ENCODE data around the gene SH2D4B.

The SH2D4B gene

DNA sequence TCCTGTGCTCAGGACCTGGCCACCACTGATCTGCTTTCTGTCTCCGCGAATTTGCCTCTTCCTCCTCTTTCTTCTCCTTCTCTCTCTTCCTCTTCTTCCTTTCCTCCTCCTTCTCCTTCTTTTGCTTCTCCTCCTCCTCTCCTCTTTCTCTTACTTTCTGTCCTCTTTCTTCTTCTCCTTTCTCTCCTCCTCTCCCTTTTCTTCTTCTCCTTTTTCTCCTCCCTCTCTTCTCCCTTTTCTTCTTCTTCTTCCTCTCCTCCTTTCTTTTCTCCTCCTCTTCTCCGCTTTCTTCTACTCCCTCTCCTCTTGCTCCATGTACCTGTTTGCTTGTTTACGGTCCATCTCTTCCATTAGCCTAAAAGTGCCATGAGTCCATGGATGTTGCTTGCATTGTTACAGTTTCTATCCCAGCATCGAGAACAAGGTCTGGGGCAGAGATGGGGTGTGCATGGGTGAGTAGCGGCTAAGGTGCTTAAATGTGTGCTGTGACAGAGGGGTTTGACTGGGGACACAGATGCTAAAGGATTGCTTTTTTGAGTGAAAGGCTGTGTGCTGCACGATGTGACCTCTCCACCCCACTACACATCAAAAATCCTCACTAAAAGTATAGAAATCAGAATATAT, 7.7 kb downstream of the SH2D4B start:
- no peak for DNase-seq

DNA sequence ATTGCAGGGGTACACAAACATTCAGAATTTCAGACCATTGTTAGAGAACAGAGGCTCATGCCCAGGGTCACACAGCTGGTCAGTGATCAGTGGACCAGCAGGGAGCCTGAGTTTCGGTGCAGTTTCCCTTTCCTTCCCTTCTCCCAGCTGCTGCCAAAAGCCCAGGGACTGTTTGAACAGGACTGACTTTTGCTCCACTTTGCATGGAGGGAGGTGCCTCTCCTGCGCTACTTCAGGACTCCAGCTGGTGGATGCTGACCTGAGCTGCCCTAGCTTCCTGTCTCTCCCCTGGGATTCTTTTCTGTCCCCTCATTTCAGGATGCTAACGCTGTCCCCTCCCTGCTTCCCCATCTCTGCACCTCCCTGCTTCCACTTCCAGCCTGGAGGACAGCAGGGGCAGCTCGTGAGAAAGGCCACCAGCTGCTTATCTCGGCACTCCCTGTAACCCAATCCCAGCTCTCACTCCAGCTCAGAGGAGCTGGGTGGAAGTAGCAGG, 14.5 kb downstream of the SH2D4B start:
- DNase-seq: no peak

DNA sequence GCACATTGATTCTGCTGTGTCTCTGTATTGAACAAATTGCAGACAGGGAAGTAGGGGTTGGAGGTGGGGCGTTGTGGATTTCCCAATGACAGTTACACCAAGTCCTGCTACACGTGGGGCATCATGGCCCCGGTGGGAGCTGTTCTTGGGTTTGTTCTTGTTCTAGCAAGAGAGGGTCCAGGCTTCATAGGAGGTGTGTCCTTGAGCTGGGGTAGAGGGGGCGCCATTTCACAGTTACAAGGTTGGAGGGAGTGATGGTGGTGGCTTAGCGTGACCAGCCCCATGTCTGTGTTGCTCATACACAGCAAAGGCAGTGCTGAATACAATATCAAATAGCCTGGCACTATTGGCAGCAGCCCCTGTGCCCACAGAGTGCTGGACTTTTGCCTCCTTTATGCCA, 15.7 kb downstream of the SH2D4B start:
- DNase-seq: no peak

DNA sequence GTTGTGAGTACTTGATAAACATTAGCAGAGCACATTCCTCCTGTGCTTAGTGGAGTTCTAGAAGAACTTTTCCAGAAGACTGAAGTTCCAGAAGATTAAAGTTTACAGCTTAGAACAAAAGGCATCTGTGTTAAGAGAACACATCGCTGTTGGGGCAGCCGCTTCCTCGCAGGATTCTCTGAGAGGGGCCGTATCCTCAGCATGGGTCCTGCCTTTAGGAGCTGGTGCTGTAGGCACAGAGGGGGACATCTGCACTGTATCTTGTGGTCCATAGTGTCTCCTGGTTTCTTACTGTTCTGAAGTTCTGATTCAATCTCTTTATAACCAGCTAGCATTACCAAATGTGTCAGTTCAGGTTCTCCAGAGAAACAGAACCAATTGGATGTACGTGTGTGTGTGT, 16.3 kb downstream of the SH2D4B start:
- DNase-seq: no peak

DNA sequence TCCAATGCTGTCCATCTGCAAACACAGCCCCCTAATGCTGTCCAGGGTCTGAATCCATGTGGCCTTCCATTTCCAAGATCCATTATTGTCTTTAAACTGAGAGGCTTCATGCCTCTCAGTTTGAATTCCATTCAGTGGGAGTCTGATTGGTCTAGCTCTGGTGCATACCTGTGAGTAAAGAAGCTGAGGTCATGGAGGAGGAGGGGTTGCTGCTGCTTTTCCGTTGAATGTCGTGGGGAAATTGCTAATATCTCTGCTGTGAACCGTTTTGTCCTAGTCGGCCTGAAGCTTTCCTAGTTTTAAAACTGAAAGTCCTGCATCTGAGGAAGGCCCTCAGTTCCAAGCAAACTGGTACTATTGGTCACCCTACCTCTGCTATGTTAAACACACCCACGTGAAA, 17.7 kb downstream of the SH2D4B start:
- DNase-seq: no peak

DNA sequence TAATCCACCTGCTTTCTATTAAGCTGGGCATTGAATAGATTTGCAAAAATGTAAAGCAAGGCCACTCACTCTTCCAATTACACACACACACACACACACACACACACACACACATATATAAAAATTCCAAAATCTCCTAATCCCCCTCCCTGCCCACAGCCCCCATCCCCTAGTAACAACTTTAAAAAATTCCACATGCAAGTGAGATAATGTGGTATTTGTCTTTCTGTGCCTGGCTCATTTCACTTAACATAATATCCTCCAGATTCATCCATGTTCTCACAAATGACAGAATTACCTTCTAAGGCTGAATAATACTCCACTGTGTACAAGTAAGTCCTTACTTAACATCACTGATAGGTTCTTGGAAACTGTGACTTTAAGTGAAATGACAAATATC, 24.2 kb downstream of the SH2D4B start:
- DNase-seq: no peak

DNA sequence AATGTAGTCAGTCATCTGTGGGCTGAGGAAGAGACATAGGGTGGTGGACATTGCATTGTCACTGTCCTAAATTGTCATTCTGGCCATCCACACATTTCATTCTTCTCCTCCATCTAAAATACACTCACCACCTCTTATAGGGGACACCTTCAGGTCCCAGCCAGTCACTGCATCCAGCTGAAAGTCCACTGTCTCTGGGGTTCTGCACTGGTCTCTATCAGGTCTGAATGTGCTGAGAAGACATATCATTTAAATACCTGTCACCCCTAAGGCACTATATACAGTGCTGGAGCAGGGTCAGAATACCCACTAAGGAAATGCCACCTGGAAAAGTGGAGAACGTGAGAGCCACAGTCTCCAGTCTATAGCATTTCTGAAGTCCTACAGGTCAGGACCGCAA, 29.6 kb downstream of the SH2D4B start:
- no peak for DNase-seq

DNA sequence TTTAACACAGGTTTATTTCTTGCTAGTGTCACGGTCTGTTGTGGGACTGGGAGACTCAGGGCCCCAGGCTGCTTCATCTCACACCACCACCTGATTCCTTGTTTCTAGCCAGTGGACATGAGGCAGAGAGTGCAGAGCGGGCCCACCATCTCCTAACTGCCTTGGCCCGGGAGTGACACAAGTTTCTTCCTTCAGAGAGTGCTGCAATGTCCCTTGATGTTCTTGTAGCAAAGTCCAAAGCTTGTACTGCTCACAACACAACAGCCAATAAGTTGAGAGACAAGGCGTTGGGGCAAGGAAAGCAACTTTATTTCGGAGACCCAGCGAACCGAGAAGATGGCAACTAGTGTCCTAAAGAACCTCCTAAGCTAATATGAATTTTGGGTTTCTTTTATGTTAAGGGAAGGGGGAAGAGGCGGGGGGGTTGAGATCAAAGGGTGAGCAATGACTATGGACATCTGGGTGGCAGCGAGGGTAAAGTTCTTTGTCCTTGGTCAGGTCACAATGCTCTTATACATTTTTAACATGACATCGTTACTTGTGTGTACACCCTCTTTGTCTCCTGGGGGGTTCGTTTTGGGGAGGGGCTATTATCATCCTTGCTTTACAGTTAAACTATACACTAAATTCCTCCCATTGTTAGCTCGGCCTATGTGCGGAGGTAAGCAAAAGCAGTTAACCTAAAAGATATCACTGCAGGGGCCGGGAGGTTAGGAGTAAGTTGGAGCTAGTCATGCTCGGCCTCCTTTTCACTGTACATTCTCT, 31.6 kb downstream of the SH2D4B start:
- no peak for DNase-seq

DNA sequence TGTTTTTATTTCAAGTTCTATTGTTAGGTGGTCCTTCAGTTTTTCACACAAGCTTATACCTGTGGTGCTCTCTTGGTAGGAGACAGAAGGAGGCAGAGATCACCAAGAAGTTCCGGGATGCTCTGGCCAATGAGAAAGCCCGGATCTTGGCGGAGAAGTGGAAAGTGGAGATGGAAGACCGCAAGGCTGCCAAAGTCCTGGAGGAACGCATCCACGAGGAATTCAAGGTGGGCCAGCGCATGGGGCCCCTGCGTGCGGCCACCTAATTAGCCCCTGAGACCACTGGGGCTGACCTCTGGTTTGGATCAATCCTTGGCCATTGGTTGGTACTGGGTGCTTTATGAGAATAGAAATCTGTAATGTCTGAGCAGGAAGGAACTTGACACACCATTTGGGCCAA, 33.6 kb downstream of the SH2D4B start:
- DNase-seq: no peak

DNA sequence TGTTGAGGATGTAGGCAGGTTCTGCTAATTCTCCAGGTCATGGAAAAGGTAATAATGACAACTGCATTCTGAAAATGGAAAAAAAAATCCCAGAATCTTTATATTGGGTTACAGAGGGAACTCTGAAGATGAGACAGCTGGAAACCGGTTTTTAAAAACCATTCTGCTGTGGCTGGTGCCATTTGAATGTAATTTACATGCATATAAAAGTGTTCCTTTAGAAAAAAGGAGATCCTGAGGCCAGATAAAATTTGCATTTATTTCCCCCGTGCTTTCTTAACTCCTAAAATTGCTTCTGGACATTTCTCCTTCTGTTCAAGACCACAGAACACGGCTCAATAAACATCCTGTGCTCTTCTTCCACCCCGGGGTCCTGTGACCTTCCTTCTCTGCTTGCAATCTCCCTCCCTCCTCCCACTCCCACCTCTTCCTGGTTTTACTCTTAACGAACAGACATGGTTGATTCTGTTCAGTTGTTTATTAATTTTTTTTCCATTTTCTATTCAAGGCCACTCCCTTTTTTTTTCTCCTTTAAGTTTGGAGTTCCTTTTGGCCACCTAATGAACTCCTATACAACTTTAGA, 41.6 kb downstream of the SH2D4B start:
- DNase-seq: no peak

DNA sequence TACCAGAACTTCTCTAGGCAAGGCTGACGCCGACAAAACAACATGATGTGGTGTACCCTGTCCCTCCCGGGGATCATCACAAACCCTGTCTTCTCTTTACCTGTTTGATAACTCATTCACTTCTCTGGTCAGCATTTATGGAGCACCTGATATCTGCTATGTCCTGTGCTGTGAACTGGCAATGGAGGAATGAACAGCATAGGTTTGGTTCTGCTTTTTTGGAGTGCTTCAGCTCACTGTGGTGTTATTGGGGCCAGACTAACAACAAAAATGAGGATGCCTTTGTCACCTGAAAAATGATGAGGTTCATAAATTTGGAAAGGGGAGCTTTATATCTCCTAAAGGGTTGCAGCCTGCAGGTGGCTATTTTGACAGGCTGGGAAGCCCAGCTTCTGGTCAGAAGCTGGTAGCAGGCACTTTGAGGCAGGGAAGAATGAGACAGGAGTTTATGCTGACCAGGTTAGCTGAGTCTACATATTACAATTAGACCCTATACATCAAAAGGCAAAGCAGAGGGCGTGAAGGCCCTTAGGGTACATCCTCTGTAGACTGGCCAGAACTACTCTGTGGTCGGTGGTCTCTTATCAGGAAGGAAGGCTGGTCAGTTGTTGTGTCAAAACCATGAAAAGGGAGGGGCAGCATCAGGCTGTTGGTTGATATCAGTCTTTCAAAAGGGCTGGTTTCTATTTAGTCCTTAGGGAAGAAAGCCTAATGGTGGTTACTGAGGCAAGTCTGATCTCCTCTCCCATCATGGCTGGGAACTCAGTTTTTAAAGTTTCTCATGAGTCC, 42.3 kb downstream of the SH2D4B start:
- DNase-seq: no peak

DNA sequence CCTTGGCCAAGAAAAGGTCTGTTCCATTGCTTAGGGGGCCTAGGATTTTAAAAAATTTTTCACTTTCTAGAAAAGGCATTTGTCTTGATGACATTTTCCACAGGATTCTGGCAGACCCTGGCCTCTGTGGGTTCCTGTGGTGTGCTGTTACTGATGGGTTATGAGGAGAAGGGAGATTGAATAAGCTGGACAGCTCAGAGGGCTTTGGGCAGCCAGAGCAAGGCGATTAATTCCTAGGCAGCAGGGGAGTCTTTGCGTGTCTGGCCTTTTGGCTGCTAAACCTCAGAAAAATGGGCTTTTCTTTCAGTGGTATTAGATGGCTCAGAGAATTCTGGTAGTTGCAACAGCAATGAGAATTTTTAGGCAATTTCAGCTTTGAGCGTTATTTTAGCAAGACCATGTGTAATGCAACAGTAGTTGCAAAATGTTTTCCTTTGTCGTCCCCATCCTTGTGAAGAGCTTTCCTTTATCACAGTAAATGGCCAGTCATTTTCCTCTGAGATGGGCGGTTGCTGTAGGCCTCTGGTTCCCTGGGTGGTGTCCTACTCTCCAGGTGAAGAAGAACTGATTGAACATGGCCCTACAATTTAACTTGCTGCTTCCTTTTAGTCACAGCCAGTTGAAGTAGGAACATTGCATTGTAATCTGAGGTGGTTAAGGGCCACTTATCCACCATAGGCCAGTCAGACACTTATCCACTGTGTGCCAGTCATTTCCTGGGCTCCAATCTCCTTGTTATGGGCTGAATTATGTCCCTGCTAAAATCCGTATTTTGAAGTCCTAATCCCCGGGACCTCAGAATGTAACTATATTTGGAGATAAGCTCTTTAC, 43.2 kb downstream of the SH2D4B start:
- DNase-seq: no peak

DNA sequence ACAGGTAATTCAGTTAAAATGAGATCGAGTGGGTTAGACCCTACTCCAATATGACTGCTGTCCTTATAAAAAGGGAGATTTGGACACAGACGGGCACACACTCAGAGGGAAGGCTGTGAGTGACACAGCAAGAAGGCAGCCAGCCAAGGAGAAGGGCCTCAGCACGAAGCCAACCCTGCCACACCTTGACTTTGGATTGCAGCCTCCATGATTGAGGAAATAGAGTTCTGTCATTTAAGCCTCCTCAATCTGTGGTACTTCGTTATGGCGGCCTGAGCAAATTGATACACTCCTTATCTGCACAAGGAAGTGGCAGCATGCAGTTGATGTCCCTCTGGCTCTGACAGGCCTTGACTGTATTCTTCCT, 43.8 kb downstream of the SH2D4B start:
- DNase-seq: no peak

DNA sequence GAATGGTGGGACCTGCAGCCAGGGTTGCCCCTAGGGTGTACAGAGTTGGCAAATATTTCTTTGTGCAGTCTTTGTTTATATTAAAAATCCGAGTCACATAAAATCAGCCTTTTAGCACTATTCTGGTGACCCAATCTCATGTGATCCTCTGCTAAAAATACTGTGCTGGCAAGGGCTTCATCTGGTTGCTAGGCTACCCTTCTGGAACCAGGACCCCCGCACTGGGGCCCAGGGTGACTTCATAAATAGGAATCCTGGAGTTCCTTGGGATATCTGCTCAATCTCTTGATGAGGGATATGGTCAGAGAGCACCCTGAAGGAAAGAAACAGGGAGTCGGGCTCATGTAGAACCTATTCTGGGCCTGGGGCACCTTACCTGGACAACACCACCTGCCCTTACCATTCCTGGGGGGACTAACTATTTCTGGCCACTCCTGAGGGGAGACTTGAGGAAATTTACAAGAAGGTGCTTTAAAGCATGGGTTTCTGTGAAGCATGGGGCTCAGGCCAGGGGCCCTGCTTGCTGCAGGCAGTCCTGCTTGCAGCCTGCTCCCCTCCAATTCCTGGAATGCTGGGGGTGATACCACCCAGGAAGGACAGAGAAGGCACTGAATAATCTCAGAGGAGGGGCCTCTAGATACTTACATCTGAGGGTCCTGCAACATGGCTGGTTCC, 44.7 kb downstream of the SH2D4B start:
- DNase-seq: no peak

DNA sequence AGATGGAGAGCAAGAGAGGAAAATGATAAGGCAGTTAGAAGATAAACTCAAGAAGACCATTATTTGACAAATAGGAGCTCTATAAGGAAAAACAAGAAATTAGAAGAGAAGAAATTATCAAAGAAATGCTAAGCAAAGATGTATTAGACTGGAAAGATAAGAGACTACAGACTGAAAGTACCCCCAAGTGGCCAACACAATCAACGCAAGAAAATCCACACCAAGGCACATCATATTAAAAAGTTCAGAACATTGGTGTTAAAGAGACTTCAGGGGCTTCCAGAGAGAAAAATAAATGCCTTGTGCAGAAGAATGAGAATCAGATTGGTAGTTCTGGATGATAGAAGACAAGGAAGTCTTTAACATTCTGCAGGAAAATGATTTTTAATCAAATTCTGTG, 46.0 kb downstream of the SH2D4B start:
- no peak for DNase-seq

DNA sequence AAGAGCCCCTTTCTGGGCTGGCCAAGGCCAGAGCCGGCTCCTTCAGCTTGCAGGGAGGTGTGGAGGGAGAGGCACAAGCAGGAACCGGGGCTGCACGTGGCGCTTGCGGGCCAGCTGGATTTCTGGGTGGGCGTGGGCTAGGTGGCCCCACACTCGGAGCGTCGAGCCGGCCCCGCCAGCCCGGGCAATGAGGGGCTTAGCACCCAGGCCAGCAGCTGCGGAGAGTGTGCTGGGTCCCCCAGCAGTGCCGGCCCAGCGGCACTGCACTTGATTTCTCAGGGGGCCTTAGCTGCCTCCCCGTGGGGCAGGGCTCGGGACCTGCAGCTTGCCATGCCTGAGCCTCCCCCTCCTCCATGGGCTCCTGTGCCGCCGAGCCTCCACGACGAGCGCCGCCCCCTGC, 48.1 kb downstream of the SH2D4B start:
- no peak for DNase-seq

DNA sequence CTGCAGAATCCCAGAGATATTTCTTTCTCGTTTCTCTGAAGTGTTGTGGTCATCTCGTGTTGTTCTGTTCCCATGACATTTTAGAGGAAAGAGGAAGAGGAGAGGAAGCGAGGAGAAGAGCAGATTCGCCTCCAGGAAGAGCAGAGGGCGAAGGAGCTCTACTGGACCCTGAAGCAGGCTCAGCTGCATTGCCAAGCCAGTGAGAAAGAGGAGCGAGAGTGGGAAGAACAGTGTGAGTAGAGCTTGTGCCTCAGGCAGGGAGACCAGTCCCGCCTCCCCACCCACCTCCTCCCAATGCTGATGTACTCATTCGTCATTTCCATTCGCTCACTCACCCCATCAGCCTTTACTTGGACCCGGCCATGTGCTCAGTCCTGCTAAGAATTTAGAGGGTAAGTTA, 50.8 kb downstream of the SH2D4B start:
- no peak for DNase-seq

DNA sequence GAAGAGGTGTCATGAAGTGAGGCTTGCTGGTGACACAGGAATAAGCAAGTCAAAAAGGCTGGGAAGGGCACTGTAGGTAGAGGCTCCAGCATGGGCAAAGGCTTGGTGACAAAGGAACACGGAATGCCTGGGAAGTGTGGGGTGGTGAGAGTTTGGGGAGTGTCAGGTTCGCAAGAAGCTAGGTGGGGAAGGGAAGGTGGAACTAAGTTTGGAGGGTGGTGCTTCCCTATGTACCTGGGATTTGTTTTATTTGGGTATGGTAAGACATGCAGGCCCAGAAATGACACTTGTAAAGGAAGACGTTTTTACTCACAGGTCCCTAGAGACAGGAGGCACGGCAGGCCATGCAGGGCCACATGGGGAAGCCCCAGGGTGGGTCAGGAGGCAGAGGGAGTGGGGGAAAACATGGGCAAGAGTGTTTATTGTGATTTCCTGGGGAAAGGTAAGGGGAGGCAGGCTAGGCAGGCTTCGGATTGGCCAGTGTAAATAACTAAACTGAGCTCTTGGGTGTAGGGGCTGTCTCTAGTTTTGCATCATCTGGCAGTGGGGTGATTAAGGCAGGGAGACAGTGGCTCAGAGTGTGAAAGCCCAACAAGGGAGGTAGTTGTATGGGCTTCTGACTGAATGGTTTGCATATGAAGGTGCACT, 52.1 kb downstream of the SH2D4B start:
- no peak for DNase-seq

DNA sequence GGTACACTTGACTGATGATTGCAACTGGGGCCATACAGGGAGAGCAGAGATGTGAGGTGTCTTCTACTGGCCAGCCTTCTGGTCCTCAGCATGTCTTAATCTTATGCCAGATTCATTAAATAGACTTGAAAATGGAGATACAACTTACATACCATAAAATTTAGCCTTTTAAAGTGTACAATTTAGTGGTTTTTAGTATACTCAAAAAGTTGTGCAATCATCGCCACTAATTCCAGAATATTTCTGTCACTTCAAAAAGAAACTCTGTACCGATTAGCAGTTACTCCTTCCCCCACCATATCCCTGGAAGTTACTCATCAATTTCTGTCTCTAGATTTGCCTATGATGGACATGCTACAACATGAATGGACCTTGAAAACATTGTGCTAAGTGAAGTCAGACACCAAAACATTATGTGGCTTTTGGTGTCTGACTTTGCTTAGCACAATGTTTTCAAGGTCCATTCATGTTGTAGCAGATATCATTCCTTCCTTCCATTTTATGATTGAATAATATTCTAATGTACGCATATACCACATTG, 53.0 kb downstream of the SH2D4B start:
- DNase-seq: no peak

DNA sequence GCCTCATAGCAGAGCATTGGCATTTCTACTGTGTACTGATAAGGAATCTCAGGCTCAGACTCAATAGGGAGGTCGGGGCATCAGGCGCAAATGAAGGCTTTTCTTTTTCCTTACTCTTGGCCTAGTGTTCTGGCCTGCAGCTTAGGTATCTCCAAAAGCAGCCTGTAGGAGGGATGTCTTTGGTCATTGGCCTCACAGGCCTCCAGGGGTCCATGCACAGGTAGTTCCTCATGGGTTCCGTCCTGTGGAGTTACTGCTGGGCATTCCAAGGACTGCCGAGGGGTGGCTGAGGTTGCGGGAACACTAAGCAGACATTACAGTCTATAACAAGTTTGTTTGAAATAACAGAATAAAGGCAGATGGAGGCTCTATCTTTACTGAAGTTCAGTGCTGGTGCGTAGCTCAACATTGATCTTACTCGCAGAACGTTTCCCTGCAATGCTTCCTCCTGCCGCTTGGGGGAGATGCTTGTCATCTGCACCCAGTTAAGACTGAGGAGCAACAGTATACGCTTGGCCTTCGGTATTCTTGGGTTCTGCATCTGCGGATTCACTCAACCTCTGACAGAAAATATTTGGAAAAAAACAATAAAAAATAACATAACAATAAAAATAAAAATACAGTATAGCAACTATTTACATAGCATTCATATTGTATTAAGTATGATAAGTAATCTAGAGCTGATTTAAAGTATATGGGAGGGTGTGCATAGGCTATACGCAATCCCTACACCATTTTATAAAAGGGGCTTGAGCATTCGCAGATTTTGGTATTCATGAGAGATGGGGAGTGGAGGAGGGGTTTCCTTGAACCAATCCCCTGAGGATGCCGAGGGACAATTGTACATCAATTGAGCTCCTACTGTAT, 58.9 kb downstream of the SH2D4B start:
- peak; percentile 28 for DNase-seq

All from activated naive CD4-positive, alpha-beta T cell treated with anti-CD3 and anti-CD28 coated beads, Interleukin-2, amount 50 U/mL, for 16 hours (primary cell).